Stimulated activated CD8-positive, alpha-beta memory T cell treated with anti-CD3 and anti-CD28 coated beads, Interleukin-12 subunit alpha, Interleukin-12 subunit beta, amount 100 ng/mL, for 1 hour (primary cell): ENCODE measurements around the gene M6PR.

Experiments used
- DNase-seq: peaks from one replicate; pipeline ENCODE4 v3.0.0-alpha.2; 2020; ENCODE audit warnings: low read depth

M6PR gene

DNA sequence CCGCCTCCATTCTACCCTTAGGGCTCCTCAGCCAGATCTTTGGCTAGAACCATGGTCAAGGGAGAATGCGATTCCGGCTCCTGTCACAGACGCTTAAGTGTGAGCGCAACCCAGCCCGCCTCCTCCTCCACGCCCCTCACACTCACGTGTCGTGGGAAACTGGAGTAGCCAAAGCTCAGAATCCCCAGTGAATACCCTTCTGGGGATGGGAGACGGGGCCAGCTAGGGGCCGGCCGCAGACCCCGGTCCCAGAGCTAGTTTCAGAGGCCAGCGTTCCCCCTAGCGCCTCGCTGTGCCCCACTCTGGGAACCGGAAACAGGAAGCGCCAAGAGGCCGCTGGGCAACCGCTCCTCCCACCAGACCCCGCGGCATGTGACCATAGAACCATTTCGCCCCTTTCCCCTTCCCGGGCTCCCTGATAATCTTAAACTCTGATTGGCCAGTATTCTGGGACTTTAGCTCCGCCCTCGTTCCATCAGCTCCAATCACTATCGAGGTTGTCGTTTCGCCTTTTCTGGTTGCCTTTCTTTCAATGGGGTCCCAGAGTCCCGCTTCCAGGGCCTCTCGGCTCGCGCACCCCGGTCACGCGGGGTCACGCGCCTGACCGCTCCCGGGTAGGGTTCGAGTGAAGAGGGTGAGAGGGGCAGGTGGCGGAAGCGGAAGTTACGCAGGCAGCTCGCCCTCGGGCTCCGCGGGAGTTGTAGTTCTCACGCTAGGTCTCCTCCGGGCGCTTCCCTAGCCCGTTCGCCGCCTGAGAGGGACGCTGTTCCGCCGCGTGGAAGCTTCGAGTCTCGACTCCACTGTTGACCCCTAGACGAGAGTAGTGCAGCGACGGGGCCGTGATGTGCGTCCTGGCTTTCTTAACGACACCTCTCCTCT is at the start of gene M6PR:
Gene M6PR (minus strand): TSS at position 304 of the 879 bp plus-strand sequence. CDS start 3,241 bp downstream, outside the sequence.
- DNase-seq: peak; percentile 74

DNA sequence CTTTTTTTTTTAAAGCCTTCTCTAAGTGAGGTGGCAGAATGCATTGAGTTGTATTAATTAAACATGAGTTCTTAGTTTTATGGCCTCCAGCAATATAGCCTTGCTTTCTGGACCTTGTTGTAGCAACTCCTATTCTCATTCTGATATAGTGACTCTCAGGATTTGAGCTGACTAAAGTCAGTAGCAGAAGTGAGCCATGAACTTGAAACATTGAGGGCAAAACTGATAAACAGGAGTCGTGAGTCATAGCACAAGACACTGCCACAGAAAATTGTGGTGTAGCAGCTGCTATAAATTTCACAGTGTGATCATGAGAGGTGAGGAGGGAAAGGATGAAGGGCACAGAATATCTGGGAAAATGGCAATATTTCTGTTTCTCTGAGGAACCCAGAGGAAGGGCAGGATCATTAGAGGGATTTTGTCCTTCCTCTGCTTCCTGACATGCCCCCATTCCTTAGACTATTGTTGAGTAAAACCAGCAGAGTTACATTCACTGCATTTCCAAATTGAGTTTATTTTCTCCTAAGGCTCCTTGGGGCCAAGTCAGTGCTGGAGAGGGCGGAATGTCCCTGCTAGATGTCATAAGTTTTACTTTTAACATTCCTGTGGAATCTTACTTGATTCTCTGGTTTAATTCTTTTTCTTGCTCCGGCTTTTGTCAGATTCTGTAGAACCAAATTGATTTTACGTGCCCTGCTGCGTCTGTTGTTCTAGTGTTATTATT is 47.4 kb upstream of the M6PR start:
- DNase-seq: no peak

DNA sequence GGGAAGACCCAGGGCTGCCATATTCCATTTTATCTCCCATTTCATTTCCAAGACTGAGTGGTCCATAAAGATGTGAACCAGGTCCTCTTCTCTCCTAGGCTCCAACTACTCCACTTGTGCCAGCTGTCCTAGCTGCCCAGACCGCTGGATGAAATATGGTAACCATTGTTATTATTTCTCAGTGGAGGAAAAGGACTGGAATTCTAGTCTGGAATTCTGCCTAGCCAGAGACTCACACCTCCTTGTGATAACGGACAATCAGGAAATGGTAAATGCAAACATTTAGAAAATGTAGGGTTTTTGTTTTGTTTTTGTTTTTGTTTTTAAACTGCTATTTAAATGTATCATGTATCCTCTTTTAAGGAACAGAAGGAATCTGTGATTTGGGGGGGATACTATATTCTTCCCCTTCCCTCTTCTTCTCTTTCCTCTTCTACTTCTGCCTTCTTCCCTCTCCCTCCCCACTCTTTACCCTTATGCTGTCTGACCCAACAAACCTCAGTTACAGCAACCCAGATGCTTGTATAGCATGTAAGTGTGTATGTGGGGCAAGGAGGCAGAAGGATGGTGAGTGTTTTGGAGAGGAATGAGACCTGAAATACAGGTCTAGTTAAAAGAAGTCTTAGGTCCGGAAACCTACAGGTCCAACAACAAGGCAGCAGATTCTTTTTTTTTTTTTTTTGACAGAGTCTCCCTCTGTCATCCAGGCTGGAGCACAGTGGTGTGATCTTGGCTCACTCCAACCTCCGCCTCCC is 45.8 kb upstream of the M6PR start:
- no peak for DNase-seq

DNA sequence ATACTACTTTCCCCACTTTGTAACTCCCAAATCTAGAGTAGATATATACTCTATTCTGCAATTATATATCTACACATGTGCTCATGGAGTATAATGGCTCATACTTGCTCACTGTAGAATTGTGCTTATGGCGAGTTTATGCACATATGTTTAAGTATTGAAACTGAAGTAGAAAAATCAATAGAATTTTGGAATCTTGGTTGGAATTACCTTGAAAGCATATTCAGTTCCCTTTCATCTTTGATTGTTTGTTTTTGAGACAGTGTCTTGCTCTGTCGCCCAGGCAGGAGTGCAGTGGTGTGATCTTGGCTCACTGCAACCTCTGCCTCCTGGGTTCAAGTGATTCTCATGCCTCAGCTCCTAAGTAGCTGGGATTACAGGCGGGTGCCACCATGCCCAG is 44.4 kb upstream of the M6PR start:
- DNase-seq: no peak

DNA sequence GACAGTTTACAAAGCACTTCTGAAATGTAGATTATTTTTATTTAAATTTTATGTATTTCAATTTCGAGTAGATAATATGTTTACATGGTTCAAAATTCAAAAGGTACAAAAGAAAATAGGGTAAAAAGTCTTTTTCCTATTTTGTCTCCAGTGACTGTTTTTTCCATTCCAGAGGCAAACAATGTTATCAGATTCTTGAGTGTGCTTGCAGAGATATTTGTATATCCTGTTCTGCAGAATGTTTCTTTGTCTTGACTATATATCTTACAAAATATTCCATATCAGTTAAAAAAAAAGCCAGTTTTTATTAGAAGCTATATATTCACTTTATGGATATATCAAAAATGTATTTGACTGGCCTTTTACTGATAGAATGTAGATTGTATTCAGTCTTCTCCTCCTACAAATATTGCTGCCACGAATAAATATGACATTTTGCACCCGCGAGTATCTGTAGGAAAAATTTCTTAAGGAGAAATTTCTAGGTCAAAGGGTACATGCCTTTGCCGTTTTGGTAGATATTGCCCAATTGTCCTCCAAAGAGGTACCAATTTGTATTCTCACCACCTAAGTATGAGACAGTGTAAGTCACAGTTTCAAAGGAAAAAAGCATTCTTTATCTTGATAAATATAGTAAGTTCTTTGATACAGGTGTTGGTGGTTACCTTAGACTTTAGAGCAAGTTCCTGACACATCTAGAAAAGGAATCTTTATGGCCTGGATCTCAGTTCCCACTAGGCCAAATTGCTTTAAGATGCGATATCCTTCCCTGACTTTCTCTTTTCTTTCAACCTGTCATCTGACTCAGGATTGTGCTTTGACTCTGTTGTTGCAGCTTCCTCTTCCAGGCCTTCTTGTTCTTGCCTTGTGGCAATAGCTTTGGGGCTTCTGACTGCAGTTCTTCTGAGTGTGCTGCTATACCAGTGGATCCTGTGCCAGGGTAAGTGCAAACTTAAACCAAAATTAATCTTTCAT is 42.2 kb upstream of the M6PR start:
- DNase-seq: no peak

DNA sequence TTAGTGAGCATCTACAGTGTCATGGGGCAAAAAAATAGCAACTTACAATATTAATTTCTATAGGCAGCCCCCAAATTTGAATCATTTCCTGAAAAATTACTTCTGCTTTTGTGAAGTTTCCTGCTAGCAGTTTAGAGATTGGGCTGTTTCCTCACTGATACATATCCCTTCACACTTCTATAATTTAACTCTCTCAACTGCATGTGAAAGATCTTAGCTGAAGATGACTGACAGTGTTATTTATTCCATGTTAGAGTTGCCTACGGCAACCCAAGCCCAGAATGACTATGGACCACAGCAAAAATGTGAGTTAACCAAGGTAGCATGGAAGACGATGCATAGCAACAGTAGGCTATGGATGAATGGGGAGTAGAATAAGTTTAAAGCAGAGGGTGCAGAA is 40.0 kb upstream of the M6PR start, which contains the start of gene KLRG1:
Gene KLRG1 (plus strand): TSS at position 134 of the 400 bp plus-strand sequence. CDS start 90 bp downstream, at position 224.
- no peak for DNase-seq

DNA sequence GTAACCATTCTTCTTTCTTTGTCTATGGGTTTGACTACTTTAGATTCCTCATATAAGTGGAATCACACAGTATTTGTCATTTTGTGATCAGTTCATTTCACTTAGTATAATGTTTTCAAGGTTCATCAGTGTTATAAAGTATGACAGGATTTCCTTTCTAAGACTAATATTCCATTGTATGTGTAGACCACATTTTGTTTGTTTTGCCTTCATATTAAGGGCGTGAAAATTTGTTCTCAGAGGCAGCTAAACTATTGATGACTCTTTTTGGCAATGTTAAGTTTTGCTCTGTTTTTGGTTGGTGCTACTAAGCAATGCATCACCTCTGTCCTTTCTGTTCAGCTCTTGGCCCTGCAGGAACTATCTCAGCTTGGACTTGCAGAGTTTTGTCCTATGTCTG is 38.2 kb upstream of the M6PR start:
- no peak for DNase-seq

DNA sequence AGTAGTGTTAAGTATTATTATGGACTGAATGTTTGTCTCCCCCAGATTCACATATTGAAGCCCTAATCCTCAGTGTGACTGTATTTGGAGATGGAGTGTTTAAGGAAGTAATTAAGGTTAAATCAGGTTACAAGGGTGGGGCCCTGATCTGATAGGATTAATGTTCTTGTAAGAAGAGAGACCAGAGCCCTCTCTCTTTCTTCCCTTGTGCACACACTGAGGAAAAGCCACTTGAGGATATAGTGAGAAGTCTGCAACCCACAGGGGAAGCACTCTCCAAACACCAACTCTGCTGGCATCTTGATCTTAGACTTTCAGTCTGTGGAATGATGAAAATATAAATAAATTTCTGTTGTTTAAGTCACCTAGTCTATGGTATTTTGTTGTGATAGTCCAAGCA is 37.7 kb upstream of the M6PR start:
- DNase-seq: no peak

DNA sequence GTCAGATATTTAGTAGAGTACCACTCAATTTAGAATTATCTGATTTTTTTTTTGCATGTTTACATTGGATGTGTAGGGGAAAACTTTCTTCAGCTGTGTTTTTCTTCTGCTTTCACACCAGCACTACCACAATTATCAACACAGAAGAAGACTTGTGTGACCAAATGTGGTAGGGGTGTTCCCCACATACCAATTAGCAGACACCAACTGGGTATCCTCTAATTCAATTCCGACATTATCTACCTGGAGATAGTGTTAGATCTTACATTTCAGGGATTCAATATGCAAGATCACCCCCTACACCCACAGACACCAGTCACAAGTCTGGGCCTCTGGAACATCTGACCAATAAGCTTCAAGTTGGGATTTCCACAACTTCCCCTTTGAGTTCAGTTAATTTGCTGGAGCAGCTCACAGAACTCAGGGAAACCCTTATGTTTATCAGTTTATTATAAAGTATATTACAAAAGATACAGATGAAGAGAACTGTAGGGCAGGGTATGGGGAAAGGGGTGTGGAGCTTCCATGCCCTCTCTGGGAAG is 35.8 kb upstream of the M6PR start:
- DNase-seq: no peak

DNA sequence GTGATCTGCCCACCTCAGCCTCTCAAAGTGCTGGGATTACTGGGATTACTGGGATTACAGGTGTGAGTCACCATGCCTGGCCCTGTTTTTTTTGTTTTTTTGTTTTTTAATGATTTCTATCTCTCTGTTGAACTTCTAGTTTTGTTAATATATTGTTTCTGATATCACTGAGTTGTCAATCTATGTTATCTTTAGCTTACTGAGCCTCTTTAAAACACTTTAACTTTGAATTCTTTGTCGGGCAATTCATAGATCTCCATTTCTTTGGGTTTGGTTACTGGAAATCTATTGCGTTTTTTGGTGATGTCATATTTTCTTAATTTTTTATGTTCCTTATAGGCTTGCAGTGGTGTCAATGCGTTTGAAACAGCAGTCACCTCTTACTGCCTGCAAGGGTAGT is 30.7 kb upstream of the M6PR start:
- DNase-seq: no peak

DNA sequence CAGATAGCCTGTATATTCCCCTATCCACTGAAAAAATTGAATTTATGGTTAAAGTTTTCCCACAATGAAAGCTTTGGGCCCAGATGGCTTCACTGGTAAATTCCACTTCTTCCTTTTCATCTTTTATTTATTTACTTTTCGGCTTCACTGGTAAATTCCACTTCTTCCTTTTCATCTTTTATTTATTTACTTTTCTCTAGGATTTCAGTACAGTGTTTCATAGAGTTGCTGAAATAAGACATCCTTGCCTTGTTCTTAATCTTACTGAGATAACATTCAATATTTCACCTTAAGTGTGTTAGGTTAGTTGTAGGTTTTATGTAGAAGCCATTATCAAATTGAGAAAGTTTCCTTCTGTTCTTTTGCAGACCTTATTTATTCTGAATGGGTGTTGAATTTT is 21.0 kb upstream of the M6PR start:
- DNase-seq: no peak

DNA sequence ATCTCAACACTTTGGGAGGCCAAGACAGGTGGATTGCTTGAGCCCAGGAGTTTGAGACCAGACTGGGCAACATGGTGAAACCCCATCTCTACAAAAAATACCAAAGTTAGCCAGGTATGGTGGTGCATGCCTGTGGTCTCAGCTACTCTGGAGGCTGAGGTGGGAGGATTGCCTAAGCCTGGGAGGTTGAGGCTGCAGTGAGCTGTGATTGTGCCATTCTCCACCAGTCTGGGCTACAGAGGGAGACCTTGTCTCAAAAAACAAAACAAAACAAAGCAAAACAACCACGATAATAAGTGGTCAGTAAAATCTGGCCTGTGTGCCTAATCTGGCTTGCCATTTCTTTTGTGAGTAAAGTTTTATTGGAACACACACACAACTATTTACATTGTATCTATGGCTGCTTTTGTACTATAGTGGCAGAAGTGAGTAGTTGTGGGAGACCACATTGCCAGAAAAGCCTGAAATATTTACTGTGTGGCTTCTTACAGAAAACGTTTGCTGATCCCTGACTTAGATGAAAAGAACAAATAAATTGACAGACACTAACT is 20.5 kb upstream of the M6PR start:
- no peak for DNase-seq

DNA sequence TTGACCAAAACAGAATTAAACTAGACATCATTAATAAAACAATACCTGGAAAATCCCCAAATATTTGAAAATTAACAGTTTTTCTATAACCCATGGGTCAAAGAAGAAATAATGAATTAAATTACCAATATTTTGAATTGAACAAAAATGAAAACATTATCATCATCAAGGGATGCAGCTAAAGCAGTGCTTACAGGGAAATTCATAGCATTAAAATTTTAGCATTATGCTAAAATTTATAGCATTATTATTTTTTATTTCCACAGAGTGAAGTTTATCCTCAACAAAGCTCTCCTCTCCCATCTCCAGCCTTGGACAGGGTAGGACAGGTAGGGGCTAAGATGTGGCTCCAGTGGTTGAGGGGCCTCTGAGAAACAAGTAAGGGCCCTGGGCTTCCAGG is 19.3 kb upstream of the M6PR start:
- no peak for DNase-seq

DNA sequence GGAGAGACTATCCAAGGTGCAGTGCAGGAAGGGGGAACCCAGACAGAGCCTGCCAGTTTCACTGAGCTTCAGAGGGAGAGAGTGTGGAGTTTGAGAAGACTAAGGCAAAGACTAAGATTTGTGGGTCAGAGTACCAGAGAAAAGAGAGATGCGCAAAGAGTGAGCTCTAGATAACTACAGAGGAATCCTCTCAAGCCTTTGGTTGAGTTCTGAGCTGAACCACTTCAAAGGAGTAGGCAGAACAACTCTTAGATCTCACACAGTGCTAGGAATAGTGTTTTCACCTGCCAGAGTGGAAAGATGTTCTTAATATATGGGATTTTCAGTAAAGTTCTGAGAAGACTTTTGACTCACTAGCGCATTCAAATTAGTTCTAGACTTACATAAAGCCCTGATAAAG is 10.7 kb upstream of the M6PR start:
- no peak for DNase-seq

DNA sequence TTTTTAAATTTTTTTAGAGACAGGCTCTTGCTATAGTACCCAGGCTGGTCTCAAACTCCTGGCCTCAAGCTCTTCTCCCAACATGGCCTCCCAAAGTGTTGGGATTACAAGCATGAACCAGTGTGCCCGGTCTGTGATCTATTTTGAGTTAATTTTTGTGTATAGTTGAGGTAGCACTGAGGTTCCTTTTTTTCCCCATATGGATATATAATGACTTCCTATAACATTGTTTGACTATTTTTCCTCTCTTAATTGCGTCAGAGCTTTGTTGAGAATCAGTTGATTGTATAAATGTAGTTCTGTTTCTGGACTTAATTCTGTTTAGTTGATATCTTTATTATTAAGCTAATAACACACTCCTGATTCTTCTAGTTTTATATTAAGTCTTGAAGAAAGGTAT is 8.6 kb upstream of the M6PR start:
- DNase-seq: no peak

DNA sequence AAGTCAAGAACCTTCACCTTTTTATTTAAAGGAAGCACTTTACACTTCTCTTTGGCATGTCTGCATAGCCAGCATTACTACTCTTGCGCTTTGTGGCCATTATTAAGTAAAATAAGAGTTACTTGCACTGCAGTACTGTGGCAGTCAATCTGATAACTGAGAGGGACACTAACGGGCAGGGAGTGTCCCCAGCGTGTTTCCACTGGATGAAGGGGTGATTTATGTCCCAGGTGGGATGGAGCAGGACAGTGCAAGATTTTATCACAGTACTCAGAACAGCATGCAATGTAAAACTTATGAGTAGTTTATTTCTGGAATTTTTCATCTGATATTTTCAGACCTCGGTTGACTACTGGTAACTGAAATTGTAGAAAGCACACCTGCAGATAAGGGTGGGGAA is 8.1 kb upstream of the M6PR start:
- no peak for DNase-seq

DNA sequence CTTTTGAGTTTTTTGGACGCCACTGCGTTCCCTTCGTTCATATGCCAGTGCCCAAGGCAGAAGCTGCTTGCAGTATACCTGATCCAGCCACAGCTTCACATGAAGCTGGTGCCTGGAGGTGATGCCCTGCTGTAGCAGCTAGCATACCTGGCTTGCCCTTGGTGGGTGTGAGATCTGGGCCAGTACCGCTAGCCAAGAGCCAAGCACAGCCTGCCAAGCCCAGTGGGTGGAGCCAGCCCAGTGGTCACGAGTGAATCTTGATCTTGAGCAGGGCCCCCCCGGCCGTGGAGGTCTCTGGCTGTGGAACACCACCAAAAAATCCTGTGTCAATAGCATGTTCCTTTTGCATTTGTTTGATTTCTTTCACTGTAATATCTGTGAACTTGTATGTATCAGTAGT is 7.3 kb upstream of the M6PR start:
- DNase-seq: no peak

DNA sequence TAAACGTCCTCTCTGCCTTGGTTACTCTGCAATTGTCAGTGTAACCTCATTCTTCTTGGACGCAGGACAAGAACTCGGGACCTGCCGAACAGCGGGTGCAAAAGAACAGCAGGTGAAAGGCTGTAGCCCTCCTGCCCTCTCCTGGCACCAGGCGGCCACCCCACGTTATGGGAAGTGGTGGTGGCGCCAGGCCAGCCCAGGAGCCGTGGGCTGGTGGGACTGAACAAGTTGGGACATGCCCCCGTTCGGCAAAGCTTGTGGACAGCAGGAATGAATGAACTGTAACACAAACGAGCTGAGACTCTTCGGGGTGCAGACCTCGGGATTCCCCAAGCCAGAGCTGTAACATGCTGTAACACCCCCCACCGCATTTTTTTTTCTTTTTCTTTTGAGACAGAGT is 6.6 kb upstream of the M6PR start:
- DNase-seq: no peak

DNA sequence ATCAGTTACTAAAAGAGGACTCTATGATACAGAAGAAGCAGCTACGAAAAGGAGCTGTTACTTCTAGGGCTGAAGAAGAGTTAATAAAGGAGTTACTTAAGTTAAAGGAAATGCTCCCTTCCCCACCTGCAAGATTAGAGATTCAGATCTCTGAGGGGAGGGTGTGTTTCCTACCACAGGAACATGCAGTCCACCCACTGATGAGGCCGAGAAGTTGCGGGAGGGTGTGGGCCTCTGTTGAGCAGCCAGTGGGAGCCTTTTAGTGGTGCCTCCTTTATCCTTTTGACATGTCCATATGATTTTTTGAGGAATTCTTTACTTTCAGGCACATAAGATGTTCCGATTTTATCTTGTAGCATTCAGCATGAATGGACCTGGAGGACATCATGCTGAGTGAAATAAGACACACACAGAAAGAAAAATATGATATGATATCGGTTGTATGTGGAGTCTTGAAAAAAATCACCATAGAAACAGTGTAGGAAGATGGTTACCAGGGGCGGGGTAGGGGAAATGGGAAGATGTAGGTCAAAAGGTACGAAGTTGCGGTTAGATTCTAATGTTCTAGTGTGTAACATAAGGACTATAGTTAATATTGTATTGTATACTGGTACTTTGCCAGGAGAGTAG is 4.4 kb upstream of the M6PR start:
- peak; percentile 38 for DNase-seq

DNA sequence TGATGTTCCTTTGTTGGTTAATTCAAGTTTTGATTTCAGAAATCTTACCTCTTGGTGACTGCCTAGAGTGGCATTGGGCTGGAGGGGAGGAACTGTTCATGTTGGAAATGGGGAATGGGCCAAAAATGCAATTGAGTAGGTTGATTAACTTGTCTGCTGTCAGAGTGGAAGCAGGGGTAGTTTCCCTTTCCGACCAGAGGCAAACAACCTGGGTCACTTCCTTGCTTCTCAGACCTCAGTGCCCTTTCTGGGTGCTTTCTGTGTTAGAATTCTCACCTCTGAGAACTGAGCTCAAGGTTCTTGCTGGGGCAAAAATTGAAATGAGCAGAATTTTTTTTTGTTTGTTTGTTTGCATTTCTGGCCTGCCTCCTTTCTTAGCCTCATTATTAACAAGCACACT is 2.3 kb upstream of the M6PR start:
- no peak for DNase-seq
